GM12878 (cell line): ENCODE data around the gene FKRP. TPM values are rescaled to one million over a fixed set of nuclear protein-coding genes. Genes with fewer than 3 reads are reported as not detected.
A peak's percentile ranks its signal among the peaks of the same experiment; 100 is the strongest.

Experiments
- ATAC-seq: fragments of 200-7000 bp; cut with Tn5 transposase; 3 replicates; pipeline ENCODE4 v1.9.1; 2020; ENCODE audit warnings: mild to moderate bottlenecking, moderate library complexity
- BruUV-seq: library from RNA; stranded (reverse); fragments of 400-500 nt; replicated peaks from 2 replicates; lab custom pipeline; 2021; lab: Mats Ljungman, UMichigan
- CTCF ChIA-PET: fragments of 300-600 bp; sonication (Branson Sonifier 250); formaldehyde crosslinking; extraction: SDS; loops from one replicate; lab custom pipeline; 2021; ENCODE audit warnings: inconsistent platforms; lab: Yijun Ruan, JAX
- POLR2A ChIA-PET: fragments of 350-600 bp; formaldehyde crosslinking; extraction: SDS; loops from one replicate; lab custom pipeline; 2021; ENCODE audit warnings: inconsistent platforms; lab: Charles Lee
- RAD21 ChIA-PET: fragments of 300-600 bp; sonication (Branson Sonifier 250); formaldehyde crosslinking; loops from one replicate; lab custom pipeline; 2023; ENCODE audit warnings: antibody characterized with exemption; ENCODE audit not compliant: unreplicated experiment; lab: Charles Lee
- SMC1A ChIA-PET: fragments of 300-600 bp; sonication (Branson Sonifier 250); formaldehyde crosslinking; loops from one replicate; lab custom pipeline; 2023; ENCODE audit not compliant: unreplicated experiment, uncharacterized antibody; lab: Charles Lee
- DNase-seq: peaks from one replicate; pipeline ENCODE4 v3.0.0-alpha.2; 2011; ENCODE audit warnings: low read depth, low spot score
- FAIRE-seq: peaks from 3 replicates; lab custom pipeline; 2011; peaks lifted over from hg19 to GRCh38; lab: Jason Lieb, UNC
- H2AFZ ChIP-seq: 2 replicates; pipeline ENCODE4 v1.6.0; 2011; ENCODE audit warnings: low read depth, low read length, control low read depth; ENCODE audit not compliant: control insufficient read depth
- H3K27ac ChIP-seq: 2 replicates; pipeline ENCODE4 v1.5.1; 2011; ENCODE audit warnings: control low read depth; ENCODE audit not compliant: control insufficient read depth, insufficient read depth
- H3K27me3 ChIP-seq, 2 experiments: replicated peaks in 1 of 2; 2 replicates each; pipeline versions ENCODE4 v1.6.0 to v1.6.1; 2011; ENCODE audit warnings: low read length in 1 of 2; ENCODE audit not compliant: control insufficient read depth in 2 of 2, insufficient read depth in 2 of 2
- H3K36me3 ChIP-seq, 2 experiments: 2 replicates each; pipeline ENCODE4 v1.5.1; 2011; ENCODE audit warnings: low read length in 1 of 2; ENCODE audit not compliant: control insufficient read depth in 2 of 2, insufficient read depth in 2 of 2
- H3K4me1 ChIP-seq: 2 replicates; pipeline ENCODE4 v1.6.1; 2011; ENCODE audit warnings: mild to moderate bottlenecking, low read length, moderate library complexity, mixed read lengths; ENCODE audit not compliant: control insufficient read depth, insufficient read depth
- H3K4me2 ChIP-seq: 2 replicates; pipeline ENCODE4 v1.6.0; 2011; ENCODE audit warnings: control low read depth; ENCODE audit not compliant: control insufficient read depth, insufficient read depth
- H3K4me3 ChIP-seq: fragments of 200-600 bp; sonication (generic); 2 replicates; pipeline ENCODE4 v1.5.1; 2016
- H3K79me2 ChIP-seq: 2 replicates; pipeline ENCODE4 v1.6.0; 2011; ENCODE audit warnings: low read length; ENCODE audit not compliant: control insufficient read depth, insufficient read depth
- H3K9ac ChIP-seq: 2 replicates; pipeline ENCODE4 v1.8.0; 2011; ENCODE audit warnings: low read length, control low read depth, mixed read lengths; ENCODE audit not compliant: control insufficient read depth, insufficient read depth
- H3K9me3 ChIP-seq: replicated peaks from 3 replicates; pipeline ENCODE4 v1.5.1; 2011; ENCODE audit warnings: mild to moderate bottlenecking, low read length; ENCODE audit not compliant: control insufficient read depth, insufficient read depth
- H4K20me1 ChIP-seq: 2 replicates; pipeline ENCODE4 v1.6.0; 2011; ENCODE audit not compliant: control insufficient read depth, insufficient read depth
- CBFB ChIP-seq: IDR thresholded peaks from 2 replicates; pipeline ENCODE4 v1.6.1; 2016; ENCODE audit warnings: antibody characterized with exemption, low read depth
- CBX5 ChIP-seq: sonication (generic); IDR thresholded peaks from 2 replicates; pipeline ENCODE4 v1.6.1; 2016; ENCODE audit warnings: low read depth, moderate library complexity, mild to moderate bottlenecking, inconsistent platforms
- CREM ChIP-seq: IDR thresholded peaks from 2 replicates; pipeline ENCODE4 v1.6.1; 2014; ENCODE audit warnings: antibody characterized with exemption, low read depth
- DPF2 ChIP-seq: fragments of 450-650 bp; IDR thresholded peaks from 2 replicates; pipeline ENCODE4 v1.6.1; 2017; ENCODE audit warnings: mild to moderate bottlenecking
- HDAC2 ChIP-seq: fragments of 200-600 bp; sonication (generic); IDR thresholded peaks from 2 replicates; pipeline ENCODE4 v1.6.1; 2017
- HDGF ChIP-seq: fragments of 450-650 bp; IDR thresholded peaks from 2 replicates; pipeline ENCODE4 v1.6.1; 2016; ENCODE audit warnings: antibody characterized with exemption
- KAT2A ChIP-seq: conservative IDR thresholded peaks from 2 replicates; pipeline ENCODE4 v1.6.1; 2011; ENCODE audit warnings: low read depth, low read length; ENCODE audit not compliant: control insufficient read depth
- MYB ChIP-seq: fragments of 150-350 bp; IDR thresholded peaks from 2 replicates; pipeline ENCODE4 v1.6.1; 2014; ENCODE audit warnings: mild to moderate bottlenecking, low read depth, low read length, borderline replicate concordance
- NR2F1 ChIP-seq: fragments of 450-650 bp; conservative IDR thresholded peaks from 2 replicates; pipeline ENCODE4 v1.6.1; 2017; ENCODE audit warnings: mild to moderate bottlenecking
- PAX8 ChIP-seq: fragments of 450-650 bp; IDR thresholded peaks from 2 replicates; pipeline ENCODE4 v1.6.1; 2017; ENCODE audit warnings: mild to moderate bottlenecking, moderate library complexity
- POLR2A ChIP-seq: IDR thresholded peaks from 2 replicates; pipeline ENCODE4 v1.6.1; 2011; ENCODE audit warnings: low read depth, mild to moderate bottlenecking, low read length
- POU2F2 ChIP-seq: IDR thresholded peaks from 3 replicates; pipeline ENCODE4 v1.6.1; 2011; ENCODE audit warnings: low read depth, mild to moderate bottlenecking, low read length, borderline replicate concordance
- RUNX3 ChIP-seq: IDR thresholded peaks from 2 replicates; pipeline ENCODE4 v1.6.1; 2012; ENCODE audit warnings: low read length, inconsistent platforms
- SMAD1 ChIP-seq: fragments of 450-650 bp; IDR thresholded peaks from 2 replicates; pipeline ENCODE4 v1.6.1; 2018; ENCODE audit warnings: mild to moderate bottlenecking, low read depth; ENCODE audit not compliant: partially characterized antibody
- SP1 ChIP-seq: IDR thresholded peaks from one replicate; pipeline ENCODE4 v1.6.1; 2011; ENCODE audit warnings: low read depth, low read length
- SUZ12 ChIP-seq: fragments of 200-600 bp; sonication (generic); IDR thresholded peaks from one replicate; pipeline ENCODE4 v1.6.1; 2018; ENCODE audit warnings: antibody characterized with exemption, mild to moderate bottlenecking; ENCODE audit not compliant: unreplicated experiment
- TCF12 ChIP-seq: IDR thresholded peaks from 2 replicates; pipeline ENCODE4 v1.6.1; 2011; ENCODE audit warnings: low read depth, mild to moderate bottlenecking, low read length
- TCF3 ChIP-seq: IDR thresholded peaks from 2 replicates; pipeline ENCODE4 v1.6.1; 2012; ENCODE audit warnings: low read depth, mild to moderate bottlenecking, low read length, borderline replicate concordance; ENCODE audit not compliant: insufficient read depth
- ZNF24 ChIP-seq: fragments of 450-650 bp; IDR thresholded peaks from 2 replicates; pipeline ENCODE4 v1.6.1; 2017; ENCODE audit warnings: antibody characterized with exemption, mild to moderate bottlenecking
- WGBS: methylation state at CpG from one replicate; pipeline ENCODE4 v1.1.6; 2016; ENCODE audit warnings: low lambda C conversion rate; ENCODE audit not compliant: insufficient replicate concordance, insufficient coverage; ENCODE audit errors: missing lambda C conversion rate; 5-methylcytosine and 5-hydroxymethylcytosine counted together
- in situ Hi-C: fragments of 300-500 bp; cut with MboI; formaldehyde crosslinking; loops from 9 replicates; pipeline ENCODE4 v1.14.3; 2018; ENCODE audit warnings: mixed read lengths
- intact Hi-C: fragments of 100-400 bp; cut with micrococcal nuclease; formaldehyde crosslinking; loops from one replicate; pipeline ENCODE4 v1.14.2; 2022; ENCODE audit not compliant: unreplicated experiment
- polyA plus RNA-seq, 11 experiments: library from polyadenylated mRNA; depleted of rRNA in 4 of 11; unstranded in 6 of 11; stranded (reverse) in 5 of 11; fragments of >200 nt; fragmentation: Nextera tagmentation in 4 of 11; fragmentation: Illumina TruSeq in 1 of 11; extraction: Ambion mirVana in 4 of 11; extraction: Trizol in 1 of 11; gene quantifications; 1 replicate in 1 of 11; 2 replicates in 10 of 11; pipeline versions ENCODE4 v1.2.1 to v1.2.3, GENCODE V29; 2011 to 2016; ENCODE audit warnings: inconsistent platforms in 2 of 11, missing spikeins in 2 of 11, low read depth in 1 of 11
- total RNA-seq, 4 experiments: library from RNA; depleted of rRNA in 3 of 4; stranded (reverse); fragments of >200 nt in 3 of 4; fragmentation: Illumina TruSeq in 1 of 4; extraction: Trizol in 1 of 4; gene quantifications; 2 replicates each; pipeline versions ENCODE4 v1.2.1 to v1.2.3, GENCODE V29; 2013 to 2021
- TF ChIP-seq, protein P1 (sequence below): fragments of 450-650 bp; IDR thresholded peaks from 2 replicates; pipeline ENCODE4 v1.6.1; 2018; ENCODE audit warnings: borderline replicate concordance, mild to moderate bottlenecking; ENCODE audit not compliant: partially characterized antibody

Gene FKRP
- total and polyA plus RNA-seq, 10 of the 15 experiments (the other 5 are each of a cell fraction or from before 2014, with no cell fraction given), result 1.3 to 14.1 (median 7.8) TPM

- H3K27me3 ChIP-seq, result no peaks in the 10 kb centered on the region
- 0 out of 2 replicates have a peak, but pooled peaks cover 7% of the 10 kb centered on the region for H3K4me1 ChIP-seq
- FAIRE-seq (no peak), ATAC-seq (peak; percentile 34), DNase-seq (no peak)
- WGBS, result 3% methylated on average over 19 of the region's 19 CpGs
- peak overlapping the region; percentile 100 for H3K4me3 ChIP-seq
- intact Hi-C loops (loop anchor here (5.0 kb wide), 1 partner anchor 37 kb away; no protein-coding TSS in a partner anchor), in situ Hi-C loops (no loop called here)
- RAD21 ChIA-PET, result interaction anchor here (0.8 to 2.5 kb wide), 7 partner anchors 19 to 66 kb away, joined by 3 to 8 read pairs (median 3); no protein-coding TSS in a partner anchor
- H3K9ac ChIP-seq, result peak overlapping the region; percentile 65
- SMC1A ChIA-PET, result interaction anchor here (0.7 to 2.5 kb wide), 11 partner anchors 8 to 207 kb away, joined by 3 to 11 read pairs (median 4); no protein-coding TSS in a partner anchor
- H3K27ac ChIP-seq, result peak overlapping the region; percentile 94
- no peak overlapping the region for H2AFZ ChIP-seq
- peaks cover 8 to 10% of the 10 kb centered on the region in 2 experiments; a peak in 3 of 4 replicates for H3K36me3 ChIP-seq
- no TSS peak for BruUV-seq
- POLR2A ChIA-PET, result interaction anchor here (0.6 to 1.9 kb wide), 10 partner anchors 15 to 471 kb away, joined by 3 to 6 read pairs (median 4); partner anchors contain the start of genes CCDC9 and ZC3H4
- H4K20me1 ChIP-seq, result no peaks in the 10 kb centered on the region; the same call in 1 of the 2 replicates
- H3K4me2 ChIP-seq, result peak overlapping the region; percentile 81
- no peaks in the 10 kb centered on the region; the same call in 2 of the 3 replicates for H3K9me3 ChIP-seq
- peaks cover 65% of the 10 kb centered on the region for H3K79me2 ChIP-seq
- CTCF ChIA-PET, result interaction anchor here (0.6 to 4.4 kb wide), 18 partner anchors 13 to 564 kb away, joined by 3 to 43 read pairs (median 6); partner anchors contain the start of gene DHX34
- TF ChIP-seq HDAC2 (no peak), KAT2A (no peak), CREM (0 out of 2 replicates have a peak, but pooled peaks have one; percentile 36), POU2F2 (no peak), NR2F1 (no peak), CBFB (no peak), MYB (no peak), HDGF (no peak), SMAD1 (no peak), DPF2 (0 out of 2 replicates have a peak, but pooled peaks have one; percentile 3), RUNX3 (peak; percentile 38; the same call in 1 of the 2 replicates), SUZ12 (no peak), POLR2A (no peak), TCF3 (no peak), SP1 (no peak), ZNF24 (no peak), TCF12 (no peak), CBX5 (no peak), PAX8 (no peak)
- TF ChIP-seq, protein P1, sequence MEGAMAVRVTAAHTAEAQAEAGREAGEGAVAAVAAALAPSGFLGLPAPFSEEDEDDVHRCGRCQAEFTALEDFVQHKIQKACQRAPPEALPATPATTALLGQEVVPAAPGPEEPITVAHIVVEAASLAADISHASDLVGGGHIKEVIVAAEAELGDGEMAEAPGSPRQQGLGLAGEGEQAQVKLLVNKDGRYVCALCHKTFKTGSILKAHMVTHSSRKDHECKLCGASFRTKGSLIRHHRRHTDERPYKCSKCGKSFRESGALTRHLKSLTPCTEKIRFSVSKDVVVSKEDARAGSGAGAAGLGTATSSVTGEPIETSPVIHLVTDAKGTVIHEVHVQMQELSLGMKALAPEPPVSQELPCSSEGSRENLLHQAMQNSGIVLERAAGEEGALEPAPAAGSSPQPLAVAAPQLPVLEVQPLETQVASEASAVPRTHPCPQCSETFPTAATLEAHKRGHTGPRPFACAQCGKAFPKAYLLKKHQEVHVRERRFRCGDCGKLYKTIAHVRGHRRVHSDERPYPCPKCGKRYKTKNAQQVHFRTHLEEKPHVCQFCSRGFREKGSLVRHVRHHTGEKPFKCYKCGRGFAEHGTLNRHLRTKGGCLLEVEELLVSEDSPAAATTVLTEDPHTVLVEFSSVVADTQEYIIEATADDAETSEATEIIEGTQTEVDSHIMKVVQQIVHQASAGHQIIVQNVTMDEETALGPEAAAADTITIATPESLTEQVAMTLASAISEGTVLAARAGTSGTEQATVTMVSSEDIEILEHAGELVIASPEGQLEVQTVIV, result no peak
Observed at GRCh38 chr19:46785054-46785979, 39.5 kb downstream of the FKRP start.
